GM23338 (cell line): Measurements from ENCODE around the gene TFB1M. TPM values are rescaled to one million over a fixed set of nuclear protein-coding genes. Genes with fewer than 3 reads are reported as not detected.

Experiments
- ATAC-seq: fragments of 200-7000 bp; cut with Tn5 transposase; 3 replicates; pipeline ENCODE4 v1.9.1; 2020
- DNase-seq: peaks from one replicate; pipeline ENCODE4 v3.0.0-alpha.2; 2015; ENCODE audit warnings: low spot score
- H2AFZ ChIP-seq: fragments of 200-600 bp; sonication (generic); 2 replicates; pipeline ENCODE4 v1.8.0; 2016; ENCODE audit warnings: antibody characterized with exemption, mild to moderate bottlenecking, moderate library complexity
- H3F3A ChIP-seq: fragments of 200-600 bp; sonication (generic); replicated peaks from 2 replicates; pipeline ENCODE4 v1.8.0; 2017; ENCODE audit warnings: antibody characterized with exemption, mixed run types, low read depth
- H3K27ac ChIP-seq: fragments of 200-600 bp; sonication (generic); 2 replicates; pipeline ENCODE4 v1.6.1; 2016; ENCODE audit warnings: low read depth
- H3K27me3 ChIP-seq: fragments of 200-600 bp; sonication (generic); 2 replicates; pipeline ENCODE4 v1.8.0; 2016; ENCODE audit warnings: mild to moderate bottlenecking, mixed run types, moderate library complexity; ENCODE audit not compliant: insufficient read depth
- H3K36me3 ChIP-seq: fragments of 200-600 bp; sonication (generic); 2 replicates; pipeline ENCODE4 v1.8.0; 2016; ENCODE audit warnings: mild to moderate bottlenecking; ENCODE audit not compliant: insufficient read depth
- H3K4me1 ChIP-seq: fragments of 200-600 bp; sonication (generic); 2 replicates; pipeline ENCODE4 v1.8.0; 2016; ENCODE audit warnings: mild to moderate bottlenecking, moderate library complexity; ENCODE audit not compliant: insufficient read depth
- H3K4me2 ChIP-seq: fragments of 200-600 bp; sonication (generic); 2 replicates; pipeline ENCODE4 v1.7.1; 2017; ENCODE audit warnings: mixed run types
- H3K4me3 ChIP-seq: fragments of 200-600 bp; sonication (generic); 2 replicates; pipeline ENCODE4 v1.6.1; 2016; ENCODE audit warnings: mixed run types
- H3K79me2 ChIP-seq: fragments of 200-600 bp; sonication (generic); replicated peaks from 2 replicates; pipeline ENCODE4 v1.8.0; 2017; ENCODE audit warnings: mild to moderate bottlenecking; ENCODE audit not compliant: insufficient read depth
- H3K9me2 ChIP-seq: fragments of 200-600 bp; sonication (generic); 2 replicates; pipeline ENCODE4 v1.8.0; 2017; ENCODE audit not compliant: insufficient read depth
- H4K20me1 ChIP-seq: fragments of 200-600 bp; sonication (generic); replicated peaks from 2 replicates; pipeline ENCODE4 v1.8.0; 2017; ENCODE audit warnings: mild to moderate bottlenecking; ENCODE audit not compliant: insufficient read depth
- H3K27ac Mint-ChIP-seq: 2 replicates; pipeline ENCODE4 v1.8.0; 2020; ENCODE audit warnings: inconsistent platforms, mild to moderate bottlenecking, moderate library complexity, mixed read lengths
- H3K27me3 Mint-ChIP-seq: 3 replicates; pipeline ENCODE4 v1.8.0; 2022; ENCODE audit warnings: low read depth, mild to moderate bottlenecking, moderate library complexity, mixed read lengths, inconsistent platforms; ENCODE audit not compliant: insufficient read depth, poor library complexity
- H3K36me3 Mint-ChIP-seq: 3 replicates; pipeline ENCODE4 v1.8.0; 2021; ENCODE audit warnings: low read depth, mild to moderate bottlenecking, inconsistent platforms, moderate library complexity, mixed read lengths
- H3K4me1 Mint-ChIP-seq: 3 replicates; pipeline ENCODE4 v1.8.0; 2020; ENCODE audit warnings: mild to moderate bottlenecking, inconsistent platforms, mixed read lengths
- H3K4me3 Mint-ChIP-seq: 3 replicates; pipeline ENCODE4 v1.8.0; 2021; ENCODE audit warnings: moderate library complexity, mild to moderate bottlenecking, inconsistent platforms, mixed read lengths
- H3K9me3 Mint-ChIP-seq: 3 replicates; pipeline ENCODE4 v1.8.0; 2020; ENCODE audit warnings: moderate library complexity, mild to moderate bottlenecking, inconsistent platforms, mixed read lengths
- CREB1 ChIP-seq: fragments of 250-450 bp; sonication (Bioruptor Pico); IDR thresholded peaks from 2 replicates; pipeline ENCODE4 v1.5.0; 2020; ENCODE audit warnings: low read depth, mild to moderate bottlenecking, moderate library complexity
- ETS1 ChIP-seq: IDR thresholded peaks from 2 replicates; pipeline ENCODE4 v1.6.1; 2016; ENCODE audit warnings: antibody characterized with exemption
- EZH2 ChIP-seq: fragments of 200-600 bp; sonication (generic); IDR thresholded peaks from one replicate; pipeline ENCODE4 v1.8.0; 2017; ENCODE audit warnings: antibody characterized with exemption, mild to moderate bottlenecking, low read depth; ENCODE audit not compliant: unreplicated experiment
- POLR2AphosphoS5 ChIP-seq: IDR thresholded peaks from 2 replicates; pipeline ENCODE4 v1.6.1; 2016; ENCODE audit warnings: antibody characterized with exemption, low read depth
- REST ChIP-seq: IDR thresholded peaks from one replicate; pipeline ENCODE4 v1.6.1; 2018; ENCODE audit warnings: antibody characterized with exemption; ENCODE audit not compliant: unreplicated experiment
- ZNF114 ChIP-seq: fragments of 250-450 bp; sonication (Bioruptor Pico); IDR thresholded peaks from 2 replicates; pipeline ENCODE4 v1.5.0; 2020; ENCODE audit warnings: mild to moderate bottlenecking, moderate library complexity
- ZNF331 ChIP-seq: fragments of 250-450 bp; sonication (Bioruptor Pico); IDR thresholded peaks from 2 replicates; pipeline ENCODE4 v1.5.0; 2020; ENCODE audit warnings: low read depth, mild to moderate bottlenecking, moderate library complexity
- polyA plus RNA-seq: library from polyadenylated mRNA; unstranded; fragments of >200 nt; fragmentation: Nextera tagmentation; extraction: Ambion mirVana; gene quantifications from 2 replicates; pipeline ENCODE4 v1.2.1, GENCODE V29; 2016
- total RNA-seq: library from RNA; depleted of rRNA; stranded (reverse); fragments of >200 nt; shearing (Covaris generic); gene quantifications from 2 replicates; pipeline ENCODE4 v1.2.3, GENCODE V29; 2014
- TF ChIP-seq, protein P1 (sequence below): fragments of 250-450 bp; sonication (Bioruptor Pico); IDR thresholded peaks from 2 replicates; pipeline ENCODE4 v1.5.0; 2020; ENCODE audit warnings: mild to moderate bottlenecking, moderate library complexity
- TF ChIP-seq, protein P2 (sequence below), 2 experiments: fragments of 200-600 bp in 1 of 2; sonication (generic) in 1 of 2; conservative IDR thresholded peaks; 2 replicates each; pipeline versions ENCODE4 v1.5.1 to v1.6.1; 2016 to 2017; ENCODE audit warnings: antibody characterized with exemption in 2 of 2, low read depth in 2 of 2, mild to moderate bottlenecking in 2 of 2, moderate library complexity in 1 of 2

Gene TFB1M
- total and polyA plus RNA-seq, 2 experiments from 2014 or later, result 51.1 to 66.9 TPM

DNA sequence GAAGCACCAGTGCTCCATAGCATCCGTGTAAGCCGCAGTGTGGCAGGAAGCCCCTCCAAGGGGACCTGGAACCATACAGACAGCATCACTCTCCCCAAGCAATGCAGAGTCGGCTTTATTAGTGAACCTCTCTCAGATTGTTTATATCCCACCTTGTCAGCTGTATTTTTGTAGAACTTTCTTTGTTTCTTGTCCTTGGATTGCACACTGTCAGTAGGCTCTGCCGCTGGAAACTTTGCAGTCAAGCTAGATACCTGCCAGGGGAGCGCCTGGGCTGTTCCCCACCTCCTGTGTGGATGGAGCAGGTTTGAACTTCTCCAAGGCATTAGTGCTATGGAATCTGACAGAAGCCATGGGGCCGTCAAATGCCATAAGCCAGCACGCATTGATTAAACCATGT lies 69.1 kb downstream of the TFB1M start:
- no peaks in the 10 kb centered on the region for H3K79me2 ChIP-seq
- peaks cover 4% of the 10 kb centered on the region; the same call in 1 of the 2 replicates for H3F3A ChIP-seq
- no peak overlapping the region for H3K4me3 ChIP-seq
- H3K27me3 ChIP-seq, result no peaks in the 10 kb centered on the region
- H3K36me3 Mint-ChIP-seq, result peaks cover 78% of the 10 kb centered on the region
- H3K4me1 Mint-ChIP-seq, result peaks cover 9% of the 10 kb centered on the region
- no peak for DNase-seq
- no peaks in the 10 kb centered on the region for H3K9me2 ChIP-seq
- H3K27ac ChIP-seq, result no peak overlapping the region
- no peaks in the 10 kb centered on the region for H4K20me1 ChIP-seq
- no peak overlapping the region for H3K4me3 Mint-ChIP-seq
- H3K36me3 ChIP-seq, result no peaks in the 10 kb centered on the region; the same call in 1 of the 2 replicates
- H3K27ac Mint-ChIP-seq, result no peak overlapping the region
- 0 out of 2 replicates have a peak, but pooled peaks cover 3% of the 10 kb centered on the region for H3K4me1 ChIP-seq
- no peak overlapping the region for H2AFZ ChIP-seq
- ATAC-seq, result no peak
- H3K9me3 Mint-ChIP-seq, result peaks cover 12% of the 10 kb centered on the region; the same call in 2 of the 3 replicates
- peaks cover 10% of the 10 kb centered on the region for H3K27me3 Mint-ChIP-seq
- no peak overlapping the region for H3K4me2 ChIP-seq
- no peak for TF ChIP-seq ZNF114 (CRISPR knock-in tag)

DNA sequence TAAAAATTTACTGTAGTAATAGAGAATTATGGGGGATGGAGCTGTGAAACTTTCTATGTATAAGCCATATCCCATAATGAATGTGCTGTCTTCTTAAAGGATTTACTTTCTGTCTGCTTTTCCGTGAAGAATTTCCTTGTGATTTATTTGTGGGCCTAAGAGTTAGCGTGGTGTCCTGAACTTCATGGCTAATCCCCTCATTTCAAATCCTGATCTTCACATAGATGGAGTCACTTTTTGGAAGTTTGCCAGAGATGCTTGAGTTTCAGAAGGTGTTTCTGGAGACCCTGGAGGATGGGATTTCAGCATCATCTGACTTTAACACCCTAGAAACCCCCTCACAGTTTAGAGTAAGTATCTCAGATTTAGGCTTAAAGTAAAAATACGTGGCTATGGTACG lies 69.8 kb downstream of the TFB1M start:
- ATAC-seq (no peak), DNase-seq (no peak)
- no peaks in the 10 kb centered on the region for H4K20me1 ChIP-seq
- H3F3A ChIP-seq, result peaks cover 4% of the 10 kb centered on the region; the same call in 1 of the 2 replicates
- H3K27me3 Mint-ChIP-seq, result peaks cover 10% of the 10 kb centered on the region
- no peak overlapping the region for H3K4me3 Mint-ChIP-seq
- H3K9me3 Mint-ChIP-seq, result peaks cover 19% of the 10 kb centered on the region
- no peak overlapping the region for H2AFZ ChIP-seq
- H3K4me2 ChIP-seq, result no peak overlapping the region
- no peak overlapping the region for H3K27ac Mint-ChIP-seq
- H3K27me3 ChIP-seq, result no peaks in the 10 kb centered on the region
- no peaks in the 10 kb centered on the region for H3K79me2 ChIP-seq
- H3K4me3 ChIP-seq, result no peak overlapping the region
- no peaks in the 10 kb centered on the region for H3K9me2 ChIP-seq
- 0 out of 2 replicates have a peak, but pooled peaks cover 3% of the 10 kb centered on the region for H3K4me1 ChIP-seq
- H3K36me3 ChIP-seq, result no peaks in the 10 kb centered on the region
- no peak overlapping the region for H3K27ac ChIP-seq
- H3K36me3 Mint-ChIP-seq, result peaks cover 78% of the 10 kb centered on the region
- peaks cover 9% of the 10 kb centered on the region for H3K4me1 Mint-ChIP-seq
- TF ChIP-seq CREB1 (no peak), ETS1 (no peak), POLR2AphosphoS5 (no peak), EZH2 (no peak), ZNF331 (no peak), REST (no peak)
- TF ChIP-seq, protein P1, sequence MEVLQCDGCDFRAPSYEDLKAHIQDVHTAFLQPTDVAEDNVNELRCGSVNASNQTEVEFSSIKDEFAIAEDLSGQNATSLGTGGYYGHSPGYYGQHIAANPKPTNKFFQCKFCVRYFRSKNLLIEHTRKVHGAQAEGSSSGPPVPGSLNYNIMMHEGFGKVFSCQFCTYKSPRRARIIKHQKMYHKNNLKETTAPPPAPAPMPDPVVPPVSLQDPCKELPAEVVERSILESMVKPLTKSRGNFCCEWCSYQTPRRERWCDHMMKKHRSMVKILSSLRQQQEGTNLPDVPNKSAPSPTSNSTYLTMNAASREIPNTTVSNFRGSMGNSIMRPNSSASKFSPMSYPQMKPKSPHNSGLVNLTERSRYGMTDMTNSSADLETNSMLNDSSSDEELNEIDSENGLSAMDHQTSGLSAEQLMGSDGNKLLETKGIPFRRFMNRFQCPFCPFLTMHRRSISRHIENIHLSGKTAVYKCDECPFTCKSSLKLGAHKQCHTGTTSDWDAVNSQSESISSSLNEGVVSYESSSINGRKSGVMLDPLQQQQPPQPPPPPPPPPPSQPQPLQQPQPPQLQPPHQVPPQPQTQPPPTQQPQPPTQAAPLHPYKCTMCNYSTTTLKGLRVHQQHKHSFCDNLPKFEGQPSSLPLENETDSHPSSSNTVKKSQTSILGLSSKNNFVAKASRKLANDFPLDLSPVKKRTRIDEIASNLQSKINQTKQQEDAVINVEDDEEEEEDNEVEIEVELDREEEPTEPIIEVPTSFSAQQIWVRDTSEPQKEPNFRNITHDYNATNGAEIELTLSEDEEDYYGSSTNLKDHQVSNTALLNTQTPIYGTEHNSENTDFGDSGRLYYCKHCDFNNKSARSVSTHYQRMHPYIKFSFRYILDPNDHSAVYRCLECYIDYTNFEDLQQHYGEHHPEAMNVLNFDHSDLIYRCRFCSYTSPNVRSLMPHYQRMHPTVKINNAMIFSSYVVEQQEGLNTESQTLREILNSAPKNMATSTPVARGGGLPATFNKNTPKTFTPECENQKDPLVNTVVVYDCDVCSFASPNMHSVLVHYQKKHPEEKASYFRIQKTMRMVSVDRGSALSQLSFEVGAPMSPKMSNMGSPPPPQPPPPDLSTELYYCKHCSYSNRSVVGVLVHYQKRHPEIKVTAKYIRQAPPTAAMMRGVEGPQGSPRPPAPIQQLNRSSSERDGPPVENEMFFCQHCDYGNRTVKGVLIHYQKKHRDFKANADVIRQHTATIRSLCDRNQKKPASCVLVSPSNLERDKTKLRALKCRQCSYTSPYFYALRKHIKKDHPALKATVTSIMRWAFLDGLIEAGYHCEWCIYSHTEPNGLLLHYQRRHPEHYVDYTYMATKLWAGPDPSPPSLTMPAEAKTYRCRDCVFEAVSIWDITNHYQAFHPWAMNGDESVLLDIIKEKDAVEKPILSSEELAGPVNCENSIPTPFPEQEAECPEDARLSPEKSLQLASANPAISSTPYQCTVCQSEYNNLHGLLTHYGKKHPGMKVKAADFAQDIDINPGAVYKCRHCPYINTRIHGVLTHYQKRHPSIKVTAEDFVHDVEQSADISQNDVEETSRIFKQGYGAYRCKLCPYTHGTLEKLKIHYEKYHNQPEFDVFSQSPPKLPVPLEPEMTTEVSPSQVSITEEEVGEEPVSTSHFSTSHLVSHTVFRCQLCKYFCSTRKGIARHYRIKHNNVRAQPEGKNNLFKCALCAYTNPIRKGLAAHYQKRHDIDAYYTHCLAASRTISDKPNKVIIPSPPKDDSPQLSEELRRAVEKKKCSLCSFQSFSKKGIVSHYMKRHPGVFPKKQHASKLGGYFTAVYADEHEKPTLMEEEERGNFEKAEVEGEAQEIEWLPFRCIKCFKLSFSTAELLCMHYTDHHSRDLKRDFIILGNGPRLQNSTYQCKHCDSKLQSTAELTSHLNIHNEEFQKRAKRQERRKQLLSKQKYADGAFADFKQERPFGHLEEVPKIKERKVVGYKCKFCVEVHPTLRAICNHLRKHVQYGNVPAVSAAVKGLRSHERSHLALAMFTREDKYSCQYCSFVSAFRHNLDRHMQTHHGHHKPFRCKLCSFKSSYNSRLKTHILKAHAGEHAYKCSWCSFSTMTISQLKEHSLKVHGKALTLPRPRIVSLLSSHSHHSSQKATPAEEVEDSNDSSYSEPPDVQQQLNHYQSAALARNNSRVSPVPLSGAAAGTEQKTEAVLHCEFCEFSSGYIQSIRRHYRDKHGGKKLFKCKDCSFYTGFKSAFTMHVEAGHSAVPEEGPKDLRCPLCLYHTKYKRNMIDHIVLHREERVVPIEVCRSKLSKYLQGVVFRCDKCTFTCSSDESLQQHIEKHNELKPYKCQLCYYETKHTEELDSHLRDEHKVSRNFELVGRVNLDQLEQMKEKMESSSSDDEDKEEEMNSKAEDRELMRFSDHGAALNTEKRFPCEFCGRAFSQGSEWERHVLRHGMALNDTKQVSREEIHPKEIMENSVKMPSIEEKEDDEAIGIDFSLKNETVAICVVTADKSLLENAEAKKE (CRISPR knock-in tag), result no peak
- TF ChIP-seq, protein P2, sequence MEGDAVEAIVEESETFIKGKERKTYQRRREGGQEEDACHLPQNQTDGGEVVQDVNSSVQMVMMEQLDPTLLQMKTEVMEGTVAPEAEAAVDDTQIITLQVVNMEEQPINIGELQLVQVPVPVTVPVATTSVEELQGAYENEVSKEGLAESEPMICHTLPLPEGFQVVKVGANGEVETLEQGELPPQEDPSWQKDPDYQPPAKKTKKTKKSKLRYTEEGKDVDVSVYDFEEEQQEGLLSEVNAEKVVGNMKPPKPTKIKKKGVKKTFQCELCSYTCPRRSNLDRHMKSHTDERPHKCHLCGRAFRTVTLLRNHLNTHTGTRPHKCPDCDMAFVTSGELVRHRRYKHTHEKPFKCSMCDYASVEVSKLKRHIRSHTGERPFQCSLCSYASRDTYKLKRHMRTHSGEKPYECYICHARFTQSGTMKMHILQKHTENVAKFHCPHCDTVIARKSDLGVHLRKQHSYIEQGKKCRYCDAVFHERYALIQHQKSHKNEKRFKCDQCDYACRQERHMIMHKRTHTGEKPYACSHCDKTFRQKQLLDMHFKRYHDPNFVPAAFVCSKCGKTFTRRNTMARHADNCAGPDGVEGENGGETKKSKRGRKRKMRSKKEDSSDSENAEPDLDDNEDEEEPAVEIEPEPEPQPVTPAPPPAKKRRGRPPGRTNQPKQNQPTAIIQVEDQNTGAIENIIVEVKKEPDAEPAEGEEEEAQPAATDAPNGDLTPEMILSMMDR (conservative IDR thresholded peaks at IDR 0.05; ENCODE audit: low read depth in 2 of 2), result no peak
